ENCODE measurements around the gene RPL36.

GRCh38 chr19:5690955-5691821 is 1.1 kb downstream of the RPL36 start:
- TF ChIP-seq, protein P1, sequence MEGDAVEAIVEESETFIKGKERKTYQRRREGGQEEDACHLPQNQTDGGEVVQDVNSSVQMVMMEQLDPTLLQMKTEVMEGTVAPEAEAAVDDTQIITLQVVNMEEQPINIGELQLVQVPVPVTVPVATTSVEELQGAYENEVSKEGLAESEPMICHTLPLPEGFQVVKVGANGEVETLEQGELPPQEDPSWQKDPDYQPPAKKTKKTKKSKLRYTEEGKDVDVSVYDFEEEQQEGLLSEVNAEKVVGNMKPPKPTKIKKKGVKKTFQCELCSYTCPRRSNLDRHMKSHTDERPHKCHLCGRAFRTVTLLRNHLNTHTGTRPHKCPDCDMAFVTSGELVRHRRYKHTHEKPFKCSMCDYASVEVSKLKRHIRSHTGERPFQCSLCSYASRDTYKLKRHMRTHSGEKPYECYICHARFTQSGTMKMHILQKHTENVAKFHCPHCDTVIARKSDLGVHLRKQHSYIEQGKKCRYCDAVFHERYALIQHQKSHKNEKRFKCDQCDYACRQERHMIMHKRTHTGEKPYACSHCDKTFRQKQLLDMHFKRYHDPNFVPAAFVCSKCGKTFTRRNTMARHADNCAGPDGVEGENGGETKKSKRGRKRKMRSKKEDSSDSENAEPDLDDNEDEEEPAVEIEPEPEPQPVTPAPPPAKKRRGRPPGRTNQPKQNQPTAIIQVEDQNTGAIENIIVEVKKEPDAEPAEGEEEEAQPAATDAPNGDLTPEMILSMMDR (IDR thresholded peaks at IDR 0.05; ENCODE audit: low read length): no peak
- no peak for TF ChIP-seq EZH2phosphoT487 (IDR thresholded peaks at IDR 0.05; ENCODE audit: low read length)
